AG04450 (cell line): Measurements from ENCODE around the gene ANKAR. TPM values are rescaled to one million over a fixed set of nuclear protein-coding genes. Genes with fewer than 3 reads are reported as not detected.
"Not testable (repeated sequence)": the region's sequence is repeated elsewhere in the genome, so short reads cannot be mapped to it uniquely, and the experiment has no call there.

Experiments used
- CTCF ChIA-PET: fragments of 300-600, 350-600 bp; formaldehyde crosslinking; extraction: SDS; loops from one replicate; lab custom pipeline; 2022; ENCODE audit warnings: antibody characterized with exemption, inconsistent platforms; lab: Charles Lee
- POLR2A ChIA-PET: fragments of 350-600 bp; formaldehyde crosslinking; extraction: SDS; loops from one replicate; lab custom pipeline; 2021; ENCODE audit warnings: antibody characterized with exemption, inconsistent platforms; lab: Yijun Ruan, JAX
- DNase-seq: peaks from one replicate; pipeline ENCODE4 v3.0.0-alpha.2; 2011; ENCODE audit warnings: low read depth, low spot score
- H3K27ac ChIP-seq: one replicate; pipeline ENCODE4 v1.5.1; 2012; ENCODE audit warnings: low read depth, low read length, control low read depth
- H3K27me3 ChIP-seq: one replicate; pipeline ENCODE4 v1.6.0; 2012; ENCODE audit warnings: low read length; ENCODE audit not compliant: control insufficient read depth, insufficient read depth
- H3K4me3 ChIP-seq: 2 replicates; pipeline ENCODE4 v1.5.1; 2011; ENCODE audit warnings: mild to moderate bottlenecking, low read depth, low read length, control low read depth
- H3K9me3 ChIP-seq: 2 replicates; pipeline ENCODE4 v1.5.1; 2012; ENCODE audit warnings: low read length; ENCODE audit not compliant: control insufficient read depth, insufficient read depth
- CTCF ChIP-seq: IDR thresholded peaks from 2 replicates; pipeline ENCODE4 v1.5.1; 2011; ENCODE audit warnings: low read depth, low read length, control low read depth, inconsistent platforms
- polyA plus RNA-seq: library from polyadenylated mRNA; depleted of rRNA; stranded (reverse); fragments of >200 nt; gene quantifications from 2 replicates; pipeline ENCODE4 v1.2.3, GENCODE V29; 2011

Gene ANKAR
- polyA plus RNA-seq, 1 experiment, result 3.5 TPM

GRCh38 chr2:189661957-189662321 lies 12.5 kb upstream of the ANKAR start:
- Histone ChIP-seq H3K27me3 (no peaks in the 10 kb centered on the region), H3K27ac (peak overlapping the region; percentile 54), H3K9me3 (peaks cover 3% of the 10 kb centered on the region; the same call in 1 of the 2 replicates), H3K4me3 (peak overlapping the region; percentile 100)
- CTCF ChIA-PET, result interaction anchor here (1.0 to 6.1 kb wide), 13 partner anchors 12 to 409 kb away, joined by 3 to 114 read pairs (median 18); partner anchors contain the start of genes ANKAR and OSGEPL1
- POLR2A ChIA-PET, result interaction anchor here (1.4 to 1.5 kb wide), 2 partner anchors 12 to 82 kb away, joined by 3 to 4 read pairs; partner anchors contain the start of genes ANKAR and SLC40A1
- DNase-seq, result no peak
- TF ChIP-seq CTCF, result no peak

GRCh38 chr2:189662669-189663226 lies 11.7 kb upstream of the ANKAR start:
- Histone ChIP-seq H3K27me3 (no peaks in the 10 kb centered on the region), H3K4me3 (peak overlapping the region; percentile 100), H3K27ac (no peak overlapping the region), H3K9me3 (peaks cover 3% of the 10 kb centered on the region; the same call in 1 of the 2 replicates)
- CTCF ChIA-PET, result interaction anchor here (2.7 to 6.1 kb wide), 4 partner anchors 11 to 100 kb away, joined by 35 to 114 read pairs (median 39); partner anchors contain the start of genes ANKAR and OSGEPL1
- TF ChIP-seq CTCF, result no peak
- no peak for DNase-seq
- POLR2A ChIA-PET, result no interaction called here

- H3K27ac ChIP-seq, H3K27me3 ChIP-seq, DNase-seq, H3K4me3 ChIP-seq, H3K9me3 ChIP-seq, POLR2A ChIA-PET: not testable (repeated sequence)
- CTCF ChIA-PET, result interaction anchor here (1.6 to 6.1 kb wide), 2 partner anchors 10 to 36 kb away, joined by 7 to 114 read pairs; partner anchors contain the start of gene ANKAR
These were observed 11.2 kb upstream of the ANKAR start for GRCh38 chr2:189663319-189663718.

- Histone ChIP-seq H3K9me3 (no peaks in the 10 kb centered on the region), H3K4me3 (no peak overlapping the region), H3K27ac (no peak overlapping the region), H3K27me3 (no peaks in the 10 kb centered on the region)
- ChIA-PET CTCF (interaction anchor here (1.9 to 7.8 kb wide), 2 partner anchors 6 to 29 kb away, joined by 7 to 114 read pairs; partner anchors contain the start of gene ASNSD1), POLR2A (no interaction called here)
- no peak for DNase-seq
- TF ChIP-seq CTCF, result no peak
These were observed 4.6 kb upstream of the ANKAR start for GRCh38 chr2:189669913-189670312.

- Histone ChIP-seq H3K9me3 (no peaks in the 10 kb centered on the region), H3K4me3 (peak overlapping the region; percentile 72), H3K27ac (peak overlapping the region; percentile 49), H3K27me3 (no peaks in the 10 kb centered on the region)
- ChIA-PET POLR2A (interaction anchor here (0.5 to 1.2 kb wide), 3 partner anchors 11 to 89 kb away, joined by 3 to 7 read pairs (median 4); partner anchors contain the start of genes ASNSD1 and OSGEPL1), CTCF (interaction anchor here (0.6 to 7.8 kb wide), 13 partner anchors 9 to 415 kb away, joined by 3 to 114 read pairs (median 6); partner anchors contain the start of genes ASNSD1 and OSGEPL1)
- no peak for TF ChIP-seq CTCF
- DNase-seq, result no peak
These were observed 653 bp upstream of the ANKAR start for GRCh38 chr2:189673661-189674373.
